ENCODE results near the gene DTX2.
"Not testable (repeated sequence)": the region's sequence is repeated elsewhere in the genome, so short reads cannot be mapped to it uniquely, and the experiment has no call there.

DTX2 gene

GRCh38 chr7:76437873-76438272 lies 23.6 kb upstream of the DTX2 start:
- DNase-seq (ENCODE audit: low read depth in 2 of 2), result peak; percentile 88 to 93
- not testable (repeated sequence) for H3K4me3 ChIP-seq (replicated peaks in 1 of 2; ENCODE audit: low read depth in 2 of 2, low read length in 2 of 2)

DNA sequence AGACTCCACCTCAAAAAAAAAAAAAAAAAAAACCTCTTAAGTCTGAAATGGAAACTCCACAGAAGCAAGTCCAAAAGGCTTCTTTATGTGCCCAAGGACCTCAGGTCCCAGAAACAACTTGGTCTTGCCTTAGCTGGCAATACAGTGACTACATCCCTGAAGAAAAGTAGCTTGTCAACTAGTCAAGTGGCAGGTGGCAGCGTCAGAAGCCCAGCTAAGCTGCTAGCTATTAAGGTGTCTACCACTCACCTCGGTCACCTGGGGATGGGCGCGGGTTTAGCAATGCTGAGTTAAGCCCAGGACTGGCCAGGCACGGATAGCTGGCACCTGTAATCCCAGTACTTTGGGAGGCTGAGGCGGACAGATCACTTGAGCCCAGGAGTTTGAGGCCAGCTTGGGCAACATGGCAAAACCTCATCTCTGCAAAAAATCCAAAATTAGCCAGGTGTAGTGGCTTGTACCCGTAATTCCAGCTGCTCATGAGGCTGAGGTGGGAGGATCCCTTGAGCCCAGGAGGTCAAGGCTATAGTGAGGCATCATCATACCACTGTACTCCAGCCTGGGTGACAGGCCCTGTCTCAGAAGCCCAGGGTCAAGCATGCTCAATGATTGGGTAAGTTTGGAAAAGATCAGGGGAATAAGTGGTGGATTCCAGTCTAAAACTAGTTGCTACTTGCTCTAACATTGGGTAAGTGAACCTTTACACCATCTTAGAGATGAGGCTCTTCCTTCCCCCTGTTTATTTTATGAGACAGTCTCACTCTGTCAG lies 22.2 kb upstream of the DTX2 start:
- H3K4me3 ChIP-seq (replicated peaks in 1 of 2; ENCODE audit: low read depth in 2 of 2, low read length in 2 of 2); DNase-seq (ENCODE audit: low read depth in 2 of 2): not testable (repeated sequence)

More at GRCh38 chr7:76437873-76438272, 23.6 kb upstream of the DTX2 start:
- TF ChIP-seq, protein P1, sequence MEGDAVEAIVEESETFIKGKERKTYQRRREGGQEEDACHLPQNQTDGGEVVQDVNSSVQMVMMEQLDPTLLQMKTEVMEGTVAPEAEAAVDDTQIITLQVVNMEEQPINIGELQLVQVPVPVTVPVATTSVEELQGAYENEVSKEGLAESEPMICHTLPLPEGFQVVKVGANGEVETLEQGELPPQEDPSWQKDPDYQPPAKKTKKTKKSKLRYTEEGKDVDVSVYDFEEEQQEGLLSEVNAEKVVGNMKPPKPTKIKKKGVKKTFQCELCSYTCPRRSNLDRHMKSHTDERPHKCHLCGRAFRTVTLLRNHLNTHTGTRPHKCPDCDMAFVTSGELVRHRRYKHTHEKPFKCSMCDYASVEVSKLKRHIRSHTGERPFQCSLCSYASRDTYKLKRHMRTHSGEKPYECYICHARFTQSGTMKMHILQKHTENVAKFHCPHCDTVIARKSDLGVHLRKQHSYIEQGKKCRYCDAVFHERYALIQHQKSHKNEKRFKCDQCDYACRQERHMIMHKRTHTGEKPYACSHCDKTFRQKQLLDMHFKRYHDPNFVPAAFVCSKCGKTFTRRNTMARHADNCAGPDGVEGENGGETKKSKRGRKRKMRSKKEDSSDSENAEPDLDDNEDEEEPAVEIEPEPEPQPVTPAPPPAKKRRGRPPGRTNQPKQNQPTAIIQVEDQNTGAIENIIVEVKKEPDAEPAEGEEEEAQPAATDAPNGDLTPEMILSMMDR (IDR thresholded peaks at IDR 0.05; ENCODE audit: low read depth, low read length), result peak; percentile 57

GRCh38 chr7:76440404-76440803 lies 21.1 kb upstream of the DTX2 start:
- not testable (repeated sequence) for H3K4me3 ChIP-seq (replicated peaks in 1 of 2; ENCODE audit: low read depth in 2 of 2, low read length in 2 of 2); DNase-seq (ENCODE audit: low read depth in 2 of 2)

DNA sequence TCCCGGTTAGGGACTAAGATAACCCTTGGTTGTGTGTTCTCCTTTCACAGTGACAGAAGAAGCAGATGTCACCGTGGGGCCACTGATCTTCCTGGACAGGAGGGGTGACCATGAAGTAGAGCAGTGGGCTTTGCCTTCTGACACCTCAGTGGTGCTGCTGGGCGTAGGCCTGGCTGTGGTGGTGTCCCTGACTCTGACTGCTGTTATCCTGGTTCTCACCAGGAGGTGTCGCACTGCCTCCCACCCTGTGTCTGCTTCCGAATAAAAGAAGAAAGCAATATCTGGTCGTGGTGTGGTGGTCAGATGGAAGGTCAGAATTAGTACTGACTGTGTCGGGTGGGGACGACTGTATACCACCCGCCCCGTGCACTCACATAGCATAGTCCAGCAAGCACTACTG lies 19.7 kb upstream of the DTX2 start:
- H3K4me3 ChIP-seq (replicated peaks in 1 of 2; ENCODE audit: low read depth in 2 of 2, low read length in 2 of 2), result not testable (repeated sequence)

DNA sequence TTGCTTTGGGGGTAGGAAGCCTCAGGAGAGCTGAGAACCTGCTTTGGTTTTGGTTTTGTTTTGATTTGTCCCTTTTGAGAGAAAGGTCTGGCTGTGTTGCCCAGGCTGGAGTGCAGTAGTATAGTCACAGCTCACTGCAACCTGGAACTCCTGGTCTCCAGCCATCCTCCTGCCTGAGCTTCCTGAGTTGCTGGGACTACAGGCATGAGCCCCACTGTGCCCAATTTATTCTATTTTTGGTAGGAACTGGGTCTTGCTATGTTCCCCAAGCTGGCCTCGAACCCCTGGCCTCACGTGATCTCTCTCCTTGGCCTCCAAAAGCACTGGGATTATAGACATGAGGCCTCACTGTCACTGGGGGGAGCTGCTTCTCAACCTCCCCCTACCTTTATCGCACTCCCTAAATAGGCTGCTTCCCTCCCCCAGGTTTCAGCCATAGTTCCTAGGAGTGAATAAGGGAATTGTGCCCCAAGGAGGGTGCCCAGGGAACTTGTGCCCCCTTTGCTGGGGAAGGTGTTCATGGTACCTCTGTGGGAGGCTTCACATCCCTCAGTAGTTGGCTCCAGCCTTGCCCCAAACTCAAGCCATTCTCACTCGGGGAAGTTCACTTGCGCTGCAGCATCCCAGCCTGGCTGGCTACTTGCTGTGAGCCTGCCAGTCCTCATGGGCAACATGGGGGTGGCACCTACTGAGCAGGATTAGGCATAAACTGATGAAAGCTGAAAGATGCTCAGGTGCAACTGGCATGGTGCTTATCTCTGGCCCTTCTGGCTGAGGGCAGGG lies 18.7 kb upstream of the DTX2 start:
- DNase-seq (ENCODE audit: low read depth in 2 of 2); H3K4me3 ChIP-seq (replicated peaks in 1 of 2; ENCODE audit: low read depth in 2 of 2, low read length in 2 of 2): not testable (repeated sequence)

More for the DNA sequence above, 19.7 kb upstream of the DTX2 start:
- DNase-seq (ENCODE audit: low read depth in 2 of 2), result not testable (repeated sequence)

- not testable (repeated sequence) for H3K4me3 ChIP-seq (replicated peaks in 1 of 2; ENCODE audit: low read depth in 2 of 2, low read length in 2 of 2); DNase-seq (ENCODE audit: low read depth in 2 of 2)
These were observed 17.7 kb upstream of the DTX2 start for GRCh38 chr7:76443846-76444245.

GRCh38 chr7:76445577-76446008 lies 15.9 kb upstream of the DTX2 start:
- peak overlapping the region in 1 of 2 donors; percentile 3 for H3K4me3 ChIP-seq (replicated peaks in 1 of 2; ENCODE audit: low read depth in 2 of 2, low read length in 2 of 2)
- peak; percentile 63 to 74 for DNase-seq (ENCODE audit: low read depth in 2 of 2)

DNA sequence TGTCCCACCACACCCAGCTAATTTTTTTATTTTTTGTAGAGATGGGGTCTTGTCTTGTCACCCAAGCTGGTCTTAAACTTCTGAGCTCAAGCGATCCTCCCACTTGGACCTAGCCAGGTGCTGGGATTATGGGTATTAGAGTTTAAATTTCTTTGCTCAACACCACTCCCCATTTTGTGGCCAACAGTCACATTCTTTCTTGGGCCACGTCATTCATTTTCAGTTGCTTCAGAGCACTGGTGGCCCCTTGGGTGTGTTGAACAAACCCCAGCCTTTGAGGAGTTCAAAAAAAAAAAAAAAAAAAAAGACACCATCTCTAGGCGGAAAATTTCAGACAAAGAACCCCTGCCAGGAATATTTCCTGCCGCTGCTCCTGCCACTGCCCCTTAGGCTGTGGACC lies 4.5 kb upstream of the DTX2 start:
- DNase-seq (ENCODE audit: low read depth in 2 of 2); H3K4me3 ChIP-seq (replicated peaks in 1 of 2; ENCODE audit: low read depth in 2 of 2, low read length in 2 of 2): not testable (repeated sequence)

GRCh38 chr7:76458504-76458903 lies 3.0 kb upstream of the DTX2 start:
- H3K4me3 ChIP-seq (replicated peaks in 1 of 2; ENCODE audit: low read depth in 2 of 2, low read length in 2 of 2); DNase-seq (ENCODE audit: low read depth in 2 of 2): not testable (repeated sequence)

- not testable (repeated sequence) for H3K4me3 ChIP-seq (replicated peaks in 1 of 2; ENCODE audit: low read depth in 2 of 2, low read length in 2 of 2); DNase-seq (ENCODE audit: low read depth in 2 of 2)
These were observed 742 bp upstream of the DTX2 start for GRCh38 chr7:76460767-76461166.

GRCh38 chr7:76462271-76462882 lies 868 bp downstream of the DTX2 start:
- H3K4me3 ChIP-seq (replicated peaks in 1 of 2; ENCODE audit: low read depth in 2 of 2, low read length in 2 of 2); DNase-seq (ENCODE audit: low read depth in 2 of 2): not testable (repeated sequence)

DNA sequence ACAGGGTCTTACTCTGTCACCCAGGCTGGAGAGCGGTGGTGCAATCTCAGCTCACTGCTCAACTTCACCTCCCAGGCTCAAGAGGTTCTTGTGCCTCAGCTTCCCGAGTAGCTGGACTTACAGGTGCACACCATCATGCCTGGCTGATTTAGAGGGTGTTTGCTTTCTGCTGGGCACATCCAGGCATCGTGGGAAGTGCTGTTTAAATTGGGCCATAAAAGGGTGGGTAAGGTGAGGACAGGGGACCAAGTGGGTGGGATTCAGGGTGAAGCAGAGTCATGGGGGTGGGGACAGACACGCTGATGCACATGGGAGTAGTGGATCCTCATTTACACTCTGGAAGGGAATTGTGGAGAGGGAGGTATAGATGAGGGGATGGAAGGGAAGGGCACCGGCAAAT lies 3.5 kb downstream of the DTX2 start:
- DNase-seq (ENCODE audit: low read depth in 2 of 2); H3K4me3 ChIP-seq (replicated peaks in 1 of 2; ENCODE audit: low read depth in 2 of 2, low read length in 2 of 2): not testable (repeated sequence)

DNA sequence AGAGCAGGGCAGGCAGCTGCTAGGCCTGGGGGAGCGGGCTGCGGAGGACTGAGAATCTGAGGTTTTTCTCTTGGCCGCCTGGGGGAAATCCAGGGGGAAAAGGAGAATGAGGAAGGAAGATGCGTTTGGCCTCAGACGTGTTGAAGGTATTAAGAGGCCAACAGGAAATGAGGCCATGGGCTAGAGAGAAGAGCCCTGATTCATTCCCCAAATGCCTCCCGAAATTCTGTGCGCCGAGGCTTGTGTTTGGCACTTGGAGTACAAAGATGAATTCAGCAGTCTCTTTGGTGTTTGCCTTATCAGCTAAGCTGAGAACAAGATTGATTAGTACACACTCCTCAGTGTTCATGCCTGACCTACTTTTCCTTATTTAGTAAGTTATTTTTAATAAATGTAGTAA lies 4.4 kb downstream of the DTX2 start:
- DNase-seq (ENCODE audit: low read depth in 2 of 2); H3K4me3 ChIP-seq (replicated peaks in 1 of 2; ENCODE audit: low read depth in 2 of 2, low read length in 2 of 2): not testable (repeated sequence)

DNA sequence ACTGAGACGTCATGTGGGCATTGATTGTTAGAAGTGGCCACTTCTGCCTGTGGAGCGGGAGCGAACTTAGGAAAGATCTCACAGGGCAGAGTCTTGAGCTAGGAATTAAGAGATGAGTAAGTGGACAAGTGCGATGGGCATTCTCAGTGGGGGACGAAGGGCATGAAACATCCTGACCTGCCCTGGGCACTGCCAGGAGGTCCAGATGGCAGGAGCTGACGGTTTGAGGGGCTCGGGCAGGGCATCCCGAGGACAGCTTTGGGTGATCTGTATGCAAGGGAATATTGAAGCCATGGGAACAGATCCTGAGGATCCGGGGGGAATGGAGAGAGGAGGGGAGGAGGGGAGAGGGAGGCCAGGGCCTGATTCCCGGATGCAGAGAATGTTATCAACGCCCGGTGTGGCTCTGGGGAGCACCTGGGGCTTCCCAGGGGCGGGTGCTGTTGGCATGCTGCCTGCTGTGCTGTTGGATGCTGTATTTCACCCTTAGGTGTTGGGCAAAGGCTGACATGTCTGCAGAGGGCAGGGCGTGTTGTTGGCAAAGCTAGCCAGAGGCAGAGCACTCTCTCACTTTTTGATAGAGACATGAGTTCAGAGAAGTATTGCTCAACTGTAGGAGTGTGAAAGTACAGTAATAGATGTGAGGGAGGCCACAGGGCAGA lies 6.4 kb downstream of the DTX2 start:
- not testable (repeated sequence) for H3K4me3 ChIP-seq (replicated peaks in 1 of 2; ENCODE audit: low read depth in 2 of 2, low read length in 2 of 2); DNase-seq (ENCODE audit: low read depth in 2 of 2)

DNA sequence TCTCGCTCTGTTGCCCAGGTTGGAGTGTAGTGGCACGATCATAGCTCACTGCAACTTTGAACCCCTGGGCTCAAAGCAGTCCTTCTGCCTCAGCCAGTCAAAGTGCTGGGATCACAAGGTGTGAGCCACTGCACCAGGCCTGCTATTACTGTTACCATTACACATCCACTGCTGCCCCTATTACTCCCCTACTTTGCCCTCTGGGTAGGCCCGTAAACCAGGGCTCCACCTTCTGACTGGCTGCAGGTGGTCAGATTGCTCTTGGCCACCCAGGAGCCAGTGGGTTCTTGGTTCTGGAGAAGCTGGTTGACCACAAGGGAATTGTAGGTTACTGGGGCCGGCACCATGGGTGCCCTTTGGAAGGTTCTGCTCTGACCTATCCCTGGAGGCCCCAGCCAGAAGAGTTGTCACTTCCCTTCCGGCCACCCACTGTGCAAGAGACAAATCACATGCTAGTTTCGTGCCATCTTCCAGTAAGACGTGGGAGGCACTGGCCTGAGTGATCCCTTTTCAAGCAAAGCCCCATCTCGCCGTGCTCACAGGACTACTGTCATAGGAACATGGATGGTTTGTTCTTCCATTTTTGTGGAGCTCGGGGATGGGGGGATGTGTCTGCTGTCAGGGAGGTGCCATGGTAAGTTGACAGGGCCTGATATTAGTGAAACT lies 10.2 kb downstream of the DTX2 start:
- H3K4me3 ChIP-seq (replicated peaks in 1 of 2; ENCODE audit: low read depth in 2 of 2, low read length in 2 of 2); DNase-seq (ENCODE audit: low read depth in 2 of 2): not testable (repeated sequence)

- DNase-seq (ENCODE audit: low read depth in 2 of 2); H3K4me3 ChIP-seq (replicated peaks in 1 of 2; ENCODE audit: low read depth in 2 of 2, low read length in 2 of 2): not testable (repeated sequence)
These were observed 11.6 kb downstream of the DTX2 start for GRCh38 chr7:76473097-76473496.
